Mononuclear cell (primary cell): ENCODE measurements around the gene ETFRF1. TPM values are rescaled to one million over a fixed set of nuclear protein-coding genes. Genes with fewer than 3 reads are reported as not detected.

Experiments used
- H3K27me3 ChIP-seq: 2 replicates; pipeline ENCODE4 v1.6.0; 2011; ENCODE audit warnings: low read length, control low read depth; ENCODE audit not compliant: insufficient read depth
- H3K4me1 ChIP-seq: 2 replicates; pipeline ENCODE4 v1.5.1; 2011; ENCODE audit warnings: mild to moderate bottlenecking, low read length, control low read depth; ENCODE audit not compliant: insufficient read depth
- H3K4me3 ChIP-seq: 2 replicates; pipeline ENCODE4 v1.5.1; 2011; ENCODE audit warnings: mild to moderate bottlenecking, low read length, moderate library complexity
- H3K9me3 ChIP-seq: 2 replicates; pipeline ENCODE4 v1.5.1; 2011; ENCODE audit warnings: low read depth, mild to moderate bottlenecking, control low read depth, low read length
- total RNA-seq: library from RNA; depleted of rRNA; stranded (reverse); fragments of >200 nt; gene quantifications from one replicate; pipeline ENCODE4 v1.2.3, GENCODE V29; 2012

Gene ETFRF1
- total RNA-seq, 1 donor: 67.5 TPM

DNA sequence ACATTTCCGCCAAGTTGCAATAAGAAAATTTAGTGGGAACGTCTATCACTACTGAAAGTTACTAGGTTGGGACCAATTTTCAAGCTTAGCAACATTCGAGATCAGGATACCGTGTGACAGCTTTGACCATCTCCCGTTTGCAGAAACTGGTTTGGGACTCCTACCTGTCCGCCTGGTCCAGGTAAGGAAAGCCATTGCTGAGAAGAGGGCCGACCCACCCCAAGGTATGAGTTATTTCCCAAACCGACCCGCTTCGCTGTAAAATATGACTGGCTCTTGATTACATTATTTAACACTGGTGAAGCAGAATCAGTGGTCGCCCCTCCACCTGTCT, 348 bp upstream of the ETFRF1 start:
- Histone ChIP-seq H3K27me3 (no peaks in the 10 kb centered on the region), H3K9me3 (no peaks in the 10 kb centered on the region), H3K4me3 (peak overlapping the region; percentile 92), H3K4me1 (peaks cover 21% of the 10 kb centered on the region)

DNA sequence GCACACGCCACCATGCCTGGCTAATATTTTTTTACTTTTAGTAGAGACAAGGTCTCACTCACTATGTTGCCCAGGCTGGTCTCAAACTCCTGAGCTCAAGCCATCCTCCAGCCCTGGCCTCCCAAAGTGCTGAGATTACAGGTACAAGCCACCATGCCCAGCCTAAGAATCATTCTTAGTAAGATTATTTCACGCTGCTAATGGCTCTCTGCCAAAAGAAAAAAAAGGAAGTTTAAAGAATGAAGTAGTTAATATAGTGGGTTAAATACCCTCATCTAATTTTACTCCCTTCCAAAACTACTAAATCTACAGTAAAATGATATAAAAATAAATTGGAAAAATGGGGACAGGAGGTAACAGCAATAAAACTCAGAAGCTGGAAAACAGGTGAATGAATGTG, 2.6 kb downstream of the ETFRF1 start:
- Histone ChIP-seq H3K9me3 (no peaks in the 10 kb centered on the region), H3K4me3 (no peak overlapping the region), H3K27me3 (no peaks in the 10 kb centered on the region), H3K4me1 (peaks cover 21% of the 10 kb centered on the region)

DNA sequence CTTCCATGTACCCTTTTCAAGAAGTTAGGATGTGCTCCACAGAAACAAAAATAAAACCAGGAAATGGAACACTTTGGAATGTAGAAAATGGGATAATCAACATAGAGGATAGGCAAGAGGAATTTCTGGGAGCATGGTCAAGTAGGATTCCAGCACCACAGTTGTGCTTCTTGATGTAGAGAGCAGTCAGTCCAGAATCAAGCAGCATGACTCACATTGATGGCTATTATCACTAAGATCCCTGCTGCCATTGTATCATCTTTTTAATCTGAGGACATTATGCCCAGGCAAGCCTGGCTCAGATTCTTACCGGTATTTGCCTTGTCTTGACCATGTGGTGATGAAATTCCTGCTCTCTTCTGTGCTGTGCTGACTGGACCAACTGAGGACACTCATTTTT, 5.7 kb downstream of the ETFRF1 start:
- H3K27me3 ChIP-seq: no peaks in the 10 kb centered on the region

DNA sequence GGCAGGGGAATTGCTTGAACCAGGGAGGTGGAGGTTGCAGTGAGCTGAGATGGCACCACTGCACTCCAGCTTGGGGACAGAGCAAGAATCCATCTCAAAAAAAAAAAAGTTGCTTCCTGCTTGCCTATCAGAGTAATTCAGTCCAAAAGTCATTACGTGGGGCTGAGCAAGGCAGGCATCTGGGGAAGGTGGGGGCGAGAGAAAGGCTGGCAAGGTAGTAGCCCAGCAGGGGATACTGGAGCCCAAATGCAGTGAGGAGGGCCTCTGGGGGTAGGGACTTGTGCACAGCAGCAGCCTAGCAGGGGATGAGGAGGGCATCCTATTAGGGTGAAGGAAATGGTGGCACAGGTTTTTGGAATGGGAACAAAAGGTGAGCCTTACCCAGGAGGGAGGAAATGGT, 7.1 kb downstream of the ETFRF1 start:
- Histone ChIP-seq H3K4me3 (no peak overlapping the region), H3K27me3 (no peaks in the 10 kb centered on the region), H3K4me1 (peaks cover 6% of the 10 kb centered on the region), H3K9me3 (no peaks in the 10 kb centered on the region)

More for the DNA sequence above, 5.7 kb downstream of the ETFRF1 start:
- no peak overlapping the region for H3K4me3 ChIP-seq
- H3K9me3 ChIP-seq: no peaks in the 10 kb centered on the region
- peaks cover 13% of the 10 kb centered on the region for H3K4me1 ChIP-seq

DNA sequence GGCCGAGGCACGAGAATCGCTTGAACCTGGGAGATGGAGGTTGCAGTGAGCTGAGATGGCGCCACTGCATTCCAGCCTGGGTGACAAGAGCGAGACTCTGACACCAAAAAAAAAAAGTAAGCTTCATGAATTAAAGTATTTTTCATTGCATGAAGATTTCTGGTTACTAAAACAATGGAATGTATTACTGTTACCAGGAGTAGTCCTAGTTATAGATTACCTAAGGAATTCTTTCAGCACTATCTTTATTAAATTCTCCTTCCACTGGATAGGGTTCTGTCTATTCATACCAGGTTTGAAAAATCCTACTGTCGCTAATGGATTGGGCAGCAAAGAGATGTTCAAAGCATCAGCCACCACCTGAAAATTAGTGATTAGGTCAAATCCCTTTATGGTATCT, 12.4 kb downstream of the ETFRF1 start:
- Histone ChIP-seq H3K4me3 (no peak overlapping the region), H3K9me3 (no peaks in the 10 kb centered on the region), H3K27me3 (no peaks in the 10 kb centered on the region), H3K4me1 (no peaks in the 10 kb centered on the region)

DNA sequence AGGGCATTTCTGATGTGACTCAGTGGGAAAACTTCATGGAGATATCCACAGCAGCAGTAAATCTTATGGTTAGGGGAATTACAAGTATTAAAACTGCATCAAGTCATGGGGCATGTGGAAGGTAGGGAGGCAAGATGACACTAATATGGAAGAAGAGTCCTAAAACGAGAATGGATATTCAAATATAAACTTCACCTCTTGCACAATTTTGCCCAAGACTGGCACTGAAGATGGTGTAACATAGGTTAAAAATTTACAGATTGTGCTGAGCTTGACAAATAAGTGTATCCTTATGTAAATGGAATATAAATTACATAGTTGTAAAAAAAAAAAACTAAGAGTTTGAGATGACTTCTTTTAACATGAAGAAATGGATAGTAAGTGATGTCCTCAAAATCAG, 12.8 kb downstream of the ETFRF1 start:
- Histone ChIP-seq H3K4me1 (no peaks in the 10 kb centered on the region), H3K9me3 (no peaks in the 10 kb centered on the region), H3K4me3 (no peak overlapping the region), H3K27me3 (no peaks in the 10 kb centered on the region)

DNA sequence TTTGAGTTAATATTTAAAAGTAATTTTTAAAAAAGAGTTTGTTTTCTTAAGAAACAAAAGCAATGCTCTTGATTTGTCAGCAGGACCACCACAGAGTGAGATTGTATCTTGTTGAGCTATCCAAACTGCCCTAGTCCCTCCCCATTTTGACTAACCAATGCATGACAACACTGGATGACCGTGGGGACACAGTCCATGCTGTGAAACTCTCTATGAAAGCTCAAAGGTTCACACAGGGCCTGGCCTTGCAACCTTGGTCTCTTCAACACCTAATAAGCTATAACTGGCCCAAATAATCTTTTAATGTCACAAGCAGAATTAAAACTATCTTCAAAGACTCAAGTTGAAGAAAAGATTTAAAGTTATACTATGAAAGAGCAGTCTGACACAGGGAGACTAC, 13.5 kb downstream of the ETFRF1 start:
- no peaks in the 10 kb centered on the region for H3K27me3 ChIP-seq
- no peaks in the 10 kb centered on the region for H3K9me3 ChIP-seq
- H3K4me3 ChIP-seq: no peak overlapping the region
- H3K4me1 ChIP-seq: no peaks in the 10 kb centered on the region

DNA sequence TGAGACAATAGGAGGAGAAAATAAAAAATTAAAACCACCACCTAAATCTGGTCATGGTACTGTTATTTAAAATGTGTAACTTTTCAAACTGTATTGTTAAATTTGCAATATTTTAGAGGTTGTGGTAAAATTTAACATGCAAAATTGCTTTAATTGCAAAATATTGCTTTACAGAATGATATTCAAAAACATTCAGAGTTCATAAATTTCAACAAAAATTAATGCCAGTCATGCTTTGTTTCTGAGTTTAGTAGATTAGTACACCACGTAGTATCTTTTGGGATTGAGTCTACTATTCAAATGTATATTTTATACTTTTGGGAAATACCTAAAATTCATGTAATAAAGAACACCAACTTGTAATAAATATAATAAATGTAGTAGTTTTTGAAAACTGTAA, 18.3 kb downstream of the ETFRF1 start:
- Histone ChIP-seq H3K4me3 (no peak overlapping the region), H3K4me1 (no peaks in the 10 kb centered on the region), H3K9me3 (no peaks in the 10 kb centered on the region), H3K27me3 (no peaks in the 10 kb centered on the region)

DNA sequence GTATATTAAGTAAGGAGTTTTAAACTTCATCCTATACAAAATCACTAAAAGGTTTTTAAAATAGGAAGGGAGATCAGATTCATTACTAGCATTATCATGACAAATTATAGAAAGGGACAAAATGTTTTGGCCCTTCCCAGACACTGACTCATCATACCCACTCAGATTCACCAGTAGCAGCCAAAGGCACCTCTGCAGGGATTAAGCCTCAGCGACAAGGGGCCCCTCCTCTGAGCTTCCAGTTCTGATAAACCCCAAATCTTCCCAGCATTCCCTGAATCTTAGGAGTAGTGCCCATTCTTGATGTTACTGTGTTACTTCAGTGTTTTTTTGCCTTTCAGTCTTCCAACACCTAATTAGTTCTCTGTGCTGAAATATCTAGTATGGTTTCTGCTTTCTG, 41.2 kb downstream of the ETFRF1 start:
- no peaks in the 10 kb centered on the region for H3K4me1 ChIP-seq
- no peaks in the 10 kb centered on the region for H3K27me3 ChIP-seq
- H3K9me3 ChIP-seq: no peaks in the 10 kb centered on the region
- no peak overlapping the region for H3K4me3 ChIP-seq

DNA sequence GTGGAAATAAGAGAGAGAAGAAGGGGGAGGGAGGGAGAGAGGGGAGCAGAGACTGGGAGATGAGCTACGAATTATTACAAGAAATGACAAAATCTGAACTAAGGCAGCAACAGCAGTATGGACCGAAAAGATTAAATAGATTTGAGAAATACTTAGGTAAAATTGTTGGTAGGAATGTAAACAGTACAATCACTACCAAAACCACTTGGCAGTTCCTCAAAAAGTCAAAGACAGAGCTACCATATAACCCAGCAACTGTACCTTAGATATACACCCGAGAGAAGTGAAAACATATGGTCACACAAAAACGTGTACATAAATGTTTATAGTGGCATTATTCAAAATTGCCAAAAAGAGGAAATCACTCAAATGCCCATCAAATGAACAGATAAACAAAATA, 41.6 kb downstream of the ETFRF1 start:
- H3K4me1 ChIP-seq: no peaks in the 10 kb centered on the region
- H3K27me3 ChIP-seq: no peaks in the 10 kb centered on the region
- no peak overlapping the region for H3K4me3 ChIP-seq
- no peaks in the 10 kb centered on the region for H3K9me3 ChIP-seq

DNA sequence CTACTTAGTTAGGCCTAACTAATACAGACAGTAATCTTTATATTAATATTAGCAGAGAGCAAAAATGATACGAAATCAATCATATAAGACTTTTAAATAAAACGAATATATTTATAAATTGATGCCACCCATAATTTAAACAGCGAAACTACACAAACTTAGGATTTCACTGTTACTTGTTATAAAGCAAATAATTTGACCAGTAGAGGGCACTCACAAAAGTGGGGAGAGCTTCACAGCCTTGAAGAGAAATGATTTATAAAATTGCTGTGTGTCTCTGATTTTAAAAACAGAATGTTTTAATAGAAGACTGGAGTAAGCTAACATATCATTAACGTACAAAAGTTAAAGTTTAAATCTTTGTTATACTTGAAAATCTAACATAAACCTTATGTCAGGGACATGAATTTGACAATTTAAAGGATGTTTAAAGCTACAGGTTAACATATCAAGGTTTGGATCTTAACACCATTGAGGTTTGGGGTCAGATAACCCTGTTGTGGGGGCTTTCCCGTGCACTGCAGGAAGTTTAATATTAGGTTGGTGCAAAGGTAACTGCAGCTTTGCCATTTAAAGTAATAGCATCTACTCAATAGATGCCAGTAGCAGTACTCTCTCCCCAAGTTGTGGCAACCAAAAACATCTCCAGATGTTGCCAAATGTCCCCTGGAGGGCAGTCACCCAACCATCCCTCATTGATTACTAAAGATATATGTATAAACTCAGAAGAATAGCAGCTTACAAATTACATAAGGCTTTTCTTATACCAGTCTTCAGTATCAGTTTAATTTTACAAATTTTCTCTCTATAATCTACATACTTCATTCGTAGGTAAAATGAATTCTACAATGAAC, 46.4 kb downstream of the ETFRF1 start:
- Histone ChIP-seq H3K4me1 (no peaks in the 10 kb centered on the region), H3K9me3 (no peaks in the 10 kb centered on the region), H3K27me3 (no peaks in the 10 kb centered on the region), H3K4me3 (no peak overlapping the region)

DNA sequence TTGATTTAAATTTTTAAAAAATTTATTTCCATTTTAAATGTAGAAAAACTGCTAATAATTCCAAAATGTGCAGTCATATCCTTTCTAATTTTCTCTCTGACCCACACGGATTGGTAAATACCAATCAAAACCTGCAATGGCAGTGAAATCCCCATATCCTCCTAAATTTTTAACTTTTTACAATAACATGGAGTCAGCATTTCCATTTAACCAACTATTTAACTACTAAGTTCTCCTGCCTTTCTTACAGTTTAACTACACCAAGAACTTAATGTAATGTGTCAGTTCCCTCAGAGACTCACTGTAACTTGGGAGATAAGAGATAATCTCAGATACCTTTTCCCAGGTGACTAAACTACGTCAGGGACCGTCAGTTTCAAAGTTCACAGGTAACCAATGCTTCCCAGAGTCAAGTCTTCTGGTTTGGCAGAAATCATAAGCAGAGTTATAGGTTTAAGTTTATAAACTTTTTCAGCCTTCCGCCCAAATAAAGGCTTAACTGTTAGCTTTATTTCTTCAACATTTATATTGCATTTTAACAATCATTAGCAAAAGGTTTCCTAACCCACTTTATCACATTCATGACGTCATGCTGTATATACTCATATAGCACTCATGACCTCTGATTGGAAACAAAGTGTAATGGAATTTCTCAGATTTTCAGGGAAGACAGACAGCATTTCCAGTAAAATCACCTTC, 48.1 kb downstream of the ETFRF1 start:
- Histone ChIP-seq H3K4me3 (no peak overlapping the region), H3K4me1 (peaks cover 2% of the 10 kb centered on the region), H3K9me3 (no peaks in the 10 kb centered on the region), H3K27me3 (no peaks in the 10 kb centered on the region)

DNA sequence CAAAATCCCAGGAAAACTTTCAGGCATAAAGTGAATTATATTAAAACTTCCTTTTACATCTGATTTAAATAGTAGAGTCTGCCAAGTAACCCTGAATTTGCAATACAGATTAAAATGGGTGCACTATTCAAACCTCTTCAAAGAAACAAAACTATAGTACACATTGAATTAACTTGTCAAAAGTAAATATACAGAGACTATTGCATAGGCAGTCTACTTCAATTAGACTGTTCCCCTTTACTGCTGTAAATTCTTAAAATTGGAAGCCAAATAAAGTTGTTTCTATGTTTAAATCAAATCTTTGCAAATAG, 48.6 kb downstream of the ETFRF1 start:
- Histone ChIP-seq H3K27me3 (no peaks in the 10 kb centered on the region), H3K4me1 (peaks cover 5% of the 10 kb centered on the region), H3K4me3 (no peak overlapping the region), H3K9me3 (no peaks in the 10 kb centered on the region)

DNA sequence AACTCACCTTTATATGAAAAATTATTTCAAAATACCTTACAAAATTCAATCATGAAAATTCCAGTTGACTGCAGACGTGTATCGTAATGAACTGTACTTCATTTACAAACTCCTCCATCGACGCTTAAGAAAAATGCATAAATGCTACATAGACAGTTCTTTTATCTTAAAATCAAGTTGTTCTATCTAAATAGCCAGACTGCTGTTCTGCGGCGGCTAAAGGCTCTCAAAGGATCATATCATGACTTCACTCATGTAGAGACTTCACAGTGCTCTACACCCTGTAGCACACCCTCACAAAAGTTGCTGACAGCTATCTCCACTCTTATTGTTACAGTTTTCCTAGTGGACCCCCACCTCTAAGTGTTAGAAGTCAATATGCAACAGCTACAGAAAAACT, 50.5 kb downstream of the ETFRF1 start:
- no peaks in the 10 kb centered on the region for H3K9me3 ChIP-seq
- no peak overlapping the region for H3K4me3 ChIP-seq
- H3K27me3 ChIP-seq: no peaks in the 10 kb centered on the region
- H3K4me1 ChIP-seq: peaks cover 19% of the 10 kb centered on the region

DNA sequence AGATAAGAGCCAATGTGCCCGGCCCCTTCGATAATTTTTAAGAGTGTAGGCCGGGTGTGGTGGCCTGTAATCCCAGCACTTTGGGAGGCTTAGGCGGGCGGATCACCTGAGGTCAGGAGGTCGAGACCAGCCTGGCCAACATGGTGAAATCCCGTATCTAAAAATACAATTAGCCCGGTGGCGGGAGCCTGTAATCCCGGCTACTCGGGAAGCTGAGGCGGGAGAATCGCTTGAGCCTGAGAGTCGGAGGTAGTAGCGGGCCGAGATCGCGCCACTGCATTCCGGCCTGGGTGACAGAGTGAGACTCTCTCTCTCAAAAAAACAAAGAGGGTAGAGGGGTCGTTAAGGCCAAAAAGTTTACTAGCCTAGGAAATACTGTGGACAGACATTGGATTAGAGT, 53.1 kb downstream of the ETFRF1 start:
- Histone ChIP-seq H3K4me1 (peaks cover 26% of the 10 kb centered on the region), H3K9me3 (no peaks in the 10 kb centered on the region), H3K27me3 (no peaks in the 10 kb centered on the region), H3K4me3 (no peak overlapping the region)

DNA sequence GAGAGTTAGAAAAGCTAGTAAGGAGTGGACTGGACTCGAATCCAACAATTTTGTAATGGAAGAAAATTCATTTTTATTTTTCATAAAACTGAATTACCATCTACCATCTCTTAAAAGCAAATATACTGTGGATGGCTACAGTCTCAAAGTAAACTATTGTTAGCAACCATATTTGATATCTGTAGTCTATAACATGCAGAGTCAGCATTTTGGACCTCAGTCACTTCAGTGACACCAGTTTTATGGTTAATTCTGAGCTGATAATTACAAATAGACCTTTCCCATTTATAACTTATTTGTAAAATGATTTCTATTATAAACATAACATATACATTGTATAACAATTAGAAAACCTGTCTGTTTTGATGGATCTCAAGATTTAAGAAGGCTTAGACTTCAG, 53.7 kb downstream of the ETFRF1 start:
- no peaks in the 10 kb centered on the region for H3K27me3 ChIP-seq
- H3K4me3 ChIP-seq: no peak overlapping the region
- no peaks in the 10 kb centered on the region for H3K9me3 ChIP-seq
- peaks cover 29% of the 10 kb centered on the region for H3K4me1 ChIP-seq
